GM12874 (cell line): ENCODE measurements around the gene MAP3K7.

Experiments
- CTCF ChIP-seq: IDR thresholded peaks from 2 replicates; pipeline ENCODE4 v1.5.1; 2011; ENCODE audit warnings: low read depth, mild to moderate bottlenecking, control low read depth, low read length, moderate library complexity; ENCODE audit not compliant: insufficient read depth

Gene MAP3K7

GRCh38 chr6:90516074-90516660 is 70.7 kb downstream of the MAP3K7 start:
- no peak for TF ChIP-seq CTCF

GRCh38 chr6:90514496-90514895 is 72.4 kb downstream of the MAP3K7 start:
- no peak for TF ChIP-seq CTCF

- no peak for TF ChIP-seq CTCF
Measured at GRCh38 chr6:90508753-90509152, 78.1 kb downstream of the MAP3K7 start.

GRCh38 chr6:90502866-90503407 is 83.9 kb downstream of the MAP3K7 start:
- no peak for TF ChIP-seq CTCF

GRCh38 chr6:90502381-90502780 is 84.5 kb downstream of the MAP3K7 start:
- TF ChIP-seq CTCF = no peak

- TF ChIP-seq CTCF = no peak
Measured at GRCh38 chr6:90500458-90500857, 86.4 kb downstream of the MAP3K7 start.

- TF ChIP-seq CTCF = no peak
Measured at GRCh38 chr6:90497411-90497810, 89.5 kb downstream of the MAP3K7 start.
